NCI-H1436 treated with DMSO at 0.1 percent for 48 hours (cell line): ENCODE measurements around the gene SSB.
"Not testable (repeated sequence)": the region's sequence is repeated elsewhere in the genome, so short reads cannot be mapped to it uniquely, and the experiment has no call there.

ENCODE experiments used
- DNase-seq: peaks from one replicate; lab custom pipeline; 2025; lab: John Stamatoyannopoulos, UW

The SSB gene

GRCh38 chr2:169828141-169828811, 29.6 kb downstream of the SSB start:
- no peak for DNase-seq

- no peak for DNase-seq
Observed at GRCh38 chr2:169834401-169834800, 35.7 kb downstream of the SSB start.

- DNase-seq, result no peak
Observed at GRCh38 chr2:169838743-169839489, 40.2 kb downstream of the SSB start.

GRCh38 chr2:169839954-169840746, 41.5 kb downstream of the SSB start:
- no peak for DNase-seq

- no peak for DNase-seq
Observed at GRCh38 chr2:169840747-169841142, 42.1 kb downstream of the SSB start.

GRCh38 chr2:169841625-169842024, 43.0 kb downstream of the SSB start:
- not testable (repeated sequence) for DNase-seq

- DNase-seq, result no peak
Observed at GRCh38 chr2:169845016-169845415, 46.3 kb downstream of the SSB start.

GRCh38 chr2:169848959-169849693, 50.5 kb downstream of the SSB start:
- not testable (repeated sequence) for DNase-seq

GRCh38 chr2:169849710-169850109, 51.0 kb downstream of the SSB start:
- DNase-seq, result no peak

GRCh38 chr2:169853041-169853668, 54.5 kb downstream of the SSB start:
- no peak for DNase-seq

- DNase-seq, result not testable (repeated sequence)
Observed at GRCh38 chr2:169855281-169856258, 56.9 kb downstream of the SSB start.

GRCh38 chr2:169859423-169859822, 60.8 kb downstream of the SSB start:
- no peak for DNase-seq

- no peak for DNase-seq
Observed at GRCh38 chr2:169860149-169860548, 61.5 kb downstream of the SSB start.
